ENCODE results near the gene THRSP.

GRCh38 chr11:78080818-78081495, 17.3 kb downstream of the THRSP start:
- no peak for TF ChIP-seq CTCF (IDR thresholded peaks at IDR 0.05 in 2 of 3, conservative IDR thresholded peaks at IDR 0.05 in 1 of 3; ENCODE audit: borderline replicate concordance in 1 of 3, insufficient read depth in 1 of 3, low read depth in 2 of 3, low read length in 2 of 3)
- TF ChIP-seq POLR2A (IDR thresholded peaks at IDR 0.05; ENCODE audit: borderline replicate concordance, extremely low read depth, insufficient read depth, insufficient read length): no peak
- TF ChIP-seq RAD21 (IDR thresholded peaks at IDR 0.05; ENCODE audit: low read depth): no peak
- TF ChIP-seq POLR2AphosphoS5 (IDR thresholded peaks at IDR 0.05; ENCODE audit: low read depth, low read length): no peak
- no peak for TF ChIP-seq EZH2 (IDR thresholded peaks at IDR 0.05)
- TF ChIP-seq EZH2phosphoT487 (IDR thresholded peaks at IDR 0.05; ENCODE audit: borderline replicate concordance): no peak
- TF ChIP-seq SIN3A (IDR thresholded peaks at IDR 0.05; ENCODE audit: low read depth): no peak
- no peak for TF ChIP-seq MAX (IDR thresholded peaks at IDR 0.05)
